Measurements from ENCODE around the gene UST. TPM values are rescaled to one million over a fixed set of nuclear protein-coding genes. Genes with fewer than 3 reads are reported as not detected.
A peak's percentile ranks its signal among the peaks of the same experiment; 100 is the strongest.

Gene UST
- total RNA-seq, 1 experiment from 2014 or later: 3.9 TPM

- no peak for ATAC-seq
Measured at GRCh38 chr6:149094934-149095351, 348.1 kb downstream of the UST start.

DNA sequence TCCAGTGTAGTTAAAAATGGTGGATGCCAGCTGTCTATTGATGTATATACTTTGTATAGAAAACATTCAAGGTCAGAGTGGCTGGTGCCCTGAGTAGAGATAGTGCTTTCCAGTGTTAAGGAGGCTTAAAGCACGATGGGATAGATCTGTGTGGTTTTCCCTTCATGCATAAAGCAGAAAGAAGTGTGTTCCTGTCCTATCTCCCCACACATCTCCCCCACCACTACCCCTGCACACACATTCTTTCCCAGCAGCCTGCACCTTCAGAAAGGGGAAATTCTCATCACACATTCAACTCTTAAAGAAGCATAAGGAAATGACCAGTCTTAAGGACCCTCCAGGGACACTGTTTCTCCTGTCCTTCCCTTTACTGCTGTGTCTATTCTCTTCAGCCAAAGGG lies 349.0 kb downstream of the UST start:
- Histone ChIP-seq H3K4me3 (ENCODE audit: low read length) (no peak overlapping the region), H3F3A (ENCODE audit: low read length, unreplicated experiment) (no peaks in the 10 kb centered on the region), H3K9ac (ENCODE audit: low read length) (no peak overlapping the region), H4K20me1 (ENCODE audit: low read length) (no peaks in the 10 kb centered on the region), H3K4me1 (ENCODE audit: insufficient read depth, low read length) (peaks cover 19% of the 10 kb centered on the region), H3K36me3 (ENCODE audit: low read depth, low read length) (no peaks in the 10 kb centered on the region; the same call in 1 of the 2 replicates), H3K79me2 (ENCODE audit: low read length) (no peaks in the 10 kb centered on the region), H3K4me2 (ENCODE audit: low read length) (no peak overlapping the region), H3K9me2 (replicated peaks; ENCODE audit: low read length) (no peaks in the 10 kb centered on the region), H3K27me3 (ENCODE audit: low read length) (no peaks in the 10 kb centered on the region), H2AFZ (ENCODE audit: low read length) (no peak overlapping the region), H3K27ac (ENCODE audit: low read length) (no peak overlapping the region), H3K9me3 (ENCODE audit: low read length) (peaks cover 6% of the 10 kb centered on the region; the same call in 1 of the 2 replicates)
- CTCF ChIA-PET: interaction anchor here (0.6 kb wide), 1 partner anchor 11 kb away, joined by 3 read pairs; no protein-coding TSS in a partner anchor
- intact Hi-C loops (cut with micrococcal nuclease): no loop called here
- POLR2A ChIA-PET (ENCODE audit: unreplicated experiment): no interaction called here
- DNase-seq (no peak), ATAC-seq (no peak)
- no TSS peak for BruUV-seq (replicated peaks)
- no peak for TF ChIP-seq EZH2 (IDR thresholded peaks at IDR 0.05; ENCODE audit: low read length, unreplicated experiment)
- TF ChIP-seq, protein P1, sequence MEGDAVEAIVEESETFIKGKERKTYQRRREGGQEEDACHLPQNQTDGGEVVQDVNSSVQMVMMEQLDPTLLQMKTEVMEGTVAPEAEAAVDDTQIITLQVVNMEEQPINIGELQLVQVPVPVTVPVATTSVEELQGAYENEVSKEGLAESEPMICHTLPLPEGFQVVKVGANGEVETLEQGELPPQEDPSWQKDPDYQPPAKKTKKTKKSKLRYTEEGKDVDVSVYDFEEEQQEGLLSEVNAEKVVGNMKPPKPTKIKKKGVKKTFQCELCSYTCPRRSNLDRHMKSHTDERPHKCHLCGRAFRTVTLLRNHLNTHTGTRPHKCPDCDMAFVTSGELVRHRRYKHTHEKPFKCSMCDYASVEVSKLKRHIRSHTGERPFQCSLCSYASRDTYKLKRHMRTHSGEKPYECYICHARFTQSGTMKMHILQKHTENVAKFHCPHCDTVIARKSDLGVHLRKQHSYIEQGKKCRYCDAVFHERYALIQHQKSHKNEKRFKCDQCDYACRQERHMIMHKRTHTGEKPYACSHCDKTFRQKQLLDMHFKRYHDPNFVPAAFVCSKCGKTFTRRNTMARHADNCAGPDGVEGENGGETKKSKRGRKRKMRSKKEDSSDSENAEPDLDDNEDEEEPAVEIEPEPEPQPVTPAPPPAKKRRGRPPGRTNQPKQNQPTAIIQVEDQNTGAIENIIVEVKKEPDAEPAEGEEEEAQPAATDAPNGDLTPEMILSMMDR (conservative IDR thresholded peaks at IDR 0.05; ENCODE audit: low read depth, low read length): no peak
- no peak for TF ChIP-seq EZH2phosphoT487 (IDR thresholded peaks at IDR 0.05; ENCODE audit: borderline replicate concordance, low read length)

More at GRCh38 chr6:149094934-149095351, 348.1 kb downstream of the UST start:
- intact Hi-C loops (cut with micrococcal nuclease): loop anchor here (1.0 kb wide), 1 partner anchor 138 kb away; no protein-coding TSS in a partner anchor
- Histone ChIP-seq H3K9me2 (replicated peaks; ENCODE audit: low read length) (no peaks in the 10 kb centered on the region), H4K20me1 (ENCODE audit: low read length) (no peaks in the 10 kb centered on the region), H3K9me3 (ENCODE audit: low read length) (peaks cover 6% of the 10 kb centered on the region; the same call in 1 of the 2 replicates), H3K27ac (ENCODE audit: low read length) (no peak overlapping the region), H3K36me3 (ENCODE audit: low read depth, low read length) (no peaks in the 10 kb centered on the region; the same call in 1 of the 2 replicates), H2AFZ (ENCODE audit: low read length) (no peak overlapping the region), H3K4me3 (ENCODE audit: low read length) (no peak overlapping the region), H3K4me2 (ENCODE audit: low read length) (0 out of 2 replicates have a peak overlapping the region, but pooled peaks have one; percentile 41), H3K4me1 (ENCODE audit: insufficient read depth, low read length) (peaks cover 19% of the 10 kb centered on the region), H3K27me3 (ENCODE audit: low read length) (no peaks in the 10 kb centered on the region), H3K79me2 (ENCODE audit: low read length) (no peaks in the 10 kb centered on the region), H3K9ac (ENCODE audit: low read length) (no peak overlapping the region), H3F3A (ENCODE audit: low read length, unreplicated experiment) (no peaks in the 10 kb centered on the region)
- POLR2A ChIA-PET (ENCODE audit: unreplicated experiment): no interaction called here
- BruUV-seq (replicated peaks): no TSS peak
- CTCF ChIA-PET: no interaction called here
- TF ChIP-seq, protein P1 (conservative IDR thresholded peaks at IDR 0.05; ENCODE audit: low read depth, low read length): no peak
- no peak for DNase-seq

- H3K9me3 ChIP-seq (ENCODE audit: low read length): peaks cover 6% of the 10 kb centered on the region; the same call in 1 of the 2 replicates
Measured at GRCh38 chr6:149097794-149098193, 351.0 kb downstream of the UST start.

More at GRCh38 chr6:149097794-149098193, 351.0 kb downstream of the UST start:
- ATAC-seq (no peak), DNase-seq (no peak)
- H3K9ac ChIP-seq (ENCODE audit: low read length): no peak overlapping the region
- no peak overlapping the region for H2AFZ ChIP-seq (ENCODE audit: low read length)
- ChIA-PET POLR2A (ENCODE audit: unreplicated experiment) (no interaction called here), CTCF (no interaction called here)
- intact Hi-C loops (cut with micrococcal nuclease): no loop called here
- no peaks in the 10 kb centered on the region for H3K79me2 ChIP-seq (ENCODE audit: low read length)
- H3K4me2 ChIP-seq (ENCODE audit: low read length): no peak overlapping the region
- H3K4me1 ChIP-seq (ENCODE audit: insufficient read depth, low read length): peaks cover 19% of the 10 kb centered on the region
- H3K4me3 ChIP-seq (ENCODE audit: low read length): no peak overlapping the region
- no peaks in the 10 kb centered on the region for H4K20me1 ChIP-seq (ENCODE audit: low read length)
- no peaks in the 10 kb centered on the region for H3F3A ChIP-seq (ENCODE audit: low read length, unreplicated experiment)
- no peaks in the 10 kb centered on the region for H3K9me2 ChIP-seq (replicated peaks; ENCODE audit: low read length)
- H3K27me3 ChIP-seq (ENCODE audit: low read length): no peaks in the 10 kb centered on the region
- TF ChIP-seq, protein P1 (conservative IDR thresholded peaks at IDR 0.05; ENCODE audit: low read depth, low read length): no peak
- TF ChIP-seq EZH2 (IDR thresholded peaks at IDR 0.05; ENCODE audit: low read length, unreplicated experiment) (no peak), EZH2phosphoT487 (IDR thresholded peaks at IDR 0.05; ENCODE audit: borderline replicate concordance, low read length) (no peak)
- BruUV-seq (replicated peaks): no TSS peak
- H3K27ac ChIP-seq (ENCODE audit: low read length): no peak overlapping the region
- H3K36me3 ChIP-seq (ENCODE audit: low read depth, low read length): no peaks in the 10 kb centered on the region; the same call in 1 of the 2 replicates
